GM21423 (cell line): ENCODE measurements around the gene NME4.
"Not testable (repeated sequence)": the region's sequence is repeated elsewhere in the genome, so short reads cannot be mapped to it uniquely, and the experiment has no call there.

Experiments used
- ATAC-seq: cut with Tn5 transposase; IDR thresholded peaks from one replicate; pipeline ENCODE4 v1.9.1; 2021; ENCODE audit warnings: mild to moderate bottlenecking, moderate library complexity; ENCODE audit not compliant: unreplicated experiment

Gene NME4

DNA sequence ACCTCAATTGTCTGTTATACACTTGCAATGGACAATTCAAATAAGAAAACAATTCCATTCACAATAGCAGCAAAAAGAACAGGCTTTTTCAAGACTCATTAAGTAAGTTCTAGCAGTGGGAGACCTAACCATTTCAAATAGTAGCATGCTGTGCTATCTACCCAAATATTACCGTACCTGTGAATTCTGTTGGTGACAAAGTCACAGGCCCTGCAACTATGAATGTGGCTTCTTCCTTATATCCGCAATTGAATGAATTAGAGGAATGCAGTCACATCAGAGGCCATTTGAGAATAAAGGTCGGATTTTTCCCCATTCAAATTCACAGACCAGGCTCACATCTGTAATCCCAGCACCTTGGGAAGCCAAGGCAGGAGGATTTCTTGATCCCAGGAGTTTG is 800 bp upstream of the NME4 start:
- no peak for ATAC-seq

DNA sequence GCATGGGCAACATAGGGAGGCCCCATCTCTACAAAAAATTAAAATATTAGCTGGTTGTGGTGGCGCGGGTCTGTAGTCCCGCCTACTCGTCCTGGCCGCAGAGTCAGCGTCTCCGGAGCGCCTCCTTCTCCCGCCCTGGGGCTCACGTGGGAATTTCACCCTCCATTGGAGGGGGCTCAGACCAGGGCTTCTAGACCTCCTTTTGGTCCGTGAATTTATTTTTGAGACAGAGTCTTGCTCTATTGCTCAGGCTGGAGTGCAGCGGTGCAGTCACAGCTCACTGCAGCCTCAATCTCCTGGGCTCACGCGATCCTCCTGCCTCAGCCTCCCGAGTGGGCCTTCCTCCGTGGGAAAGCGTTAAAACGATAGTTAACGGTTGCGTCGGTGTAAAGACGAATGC is 394 bp upstream of the NME4 start:
- no peak for ATAC-seq

DNA sequence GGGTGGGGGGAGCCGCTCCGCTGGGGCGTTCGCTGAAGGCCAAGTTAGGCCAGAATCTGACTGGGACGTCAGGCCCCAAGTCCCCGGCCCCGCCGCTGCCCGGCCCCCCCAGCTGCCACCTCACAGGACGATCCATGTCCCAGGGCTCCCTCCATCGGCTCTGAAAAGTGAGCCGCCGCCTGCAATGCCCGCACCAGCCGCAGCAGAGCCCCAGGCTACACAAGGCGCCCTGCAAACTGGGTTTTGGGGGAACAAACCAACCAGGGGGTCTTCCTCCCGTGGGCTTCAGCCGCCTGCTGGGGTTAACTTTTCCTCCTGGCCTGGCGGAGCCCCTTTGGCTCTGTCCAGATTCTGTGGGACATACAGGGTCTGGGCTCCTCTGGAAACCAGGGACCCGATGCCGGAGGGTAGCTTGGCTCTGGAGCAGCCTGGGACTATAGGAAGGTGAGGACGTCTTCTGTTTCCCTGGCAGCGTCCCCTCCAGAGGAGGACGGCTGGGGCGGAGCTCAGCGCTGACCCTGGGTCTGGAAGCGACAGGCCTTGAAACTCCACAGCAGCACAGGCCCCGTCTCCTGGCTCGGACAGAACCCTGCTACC is 835 bp downstream of the NME4 start:
- no peak for ATAC-seq

DNA sequence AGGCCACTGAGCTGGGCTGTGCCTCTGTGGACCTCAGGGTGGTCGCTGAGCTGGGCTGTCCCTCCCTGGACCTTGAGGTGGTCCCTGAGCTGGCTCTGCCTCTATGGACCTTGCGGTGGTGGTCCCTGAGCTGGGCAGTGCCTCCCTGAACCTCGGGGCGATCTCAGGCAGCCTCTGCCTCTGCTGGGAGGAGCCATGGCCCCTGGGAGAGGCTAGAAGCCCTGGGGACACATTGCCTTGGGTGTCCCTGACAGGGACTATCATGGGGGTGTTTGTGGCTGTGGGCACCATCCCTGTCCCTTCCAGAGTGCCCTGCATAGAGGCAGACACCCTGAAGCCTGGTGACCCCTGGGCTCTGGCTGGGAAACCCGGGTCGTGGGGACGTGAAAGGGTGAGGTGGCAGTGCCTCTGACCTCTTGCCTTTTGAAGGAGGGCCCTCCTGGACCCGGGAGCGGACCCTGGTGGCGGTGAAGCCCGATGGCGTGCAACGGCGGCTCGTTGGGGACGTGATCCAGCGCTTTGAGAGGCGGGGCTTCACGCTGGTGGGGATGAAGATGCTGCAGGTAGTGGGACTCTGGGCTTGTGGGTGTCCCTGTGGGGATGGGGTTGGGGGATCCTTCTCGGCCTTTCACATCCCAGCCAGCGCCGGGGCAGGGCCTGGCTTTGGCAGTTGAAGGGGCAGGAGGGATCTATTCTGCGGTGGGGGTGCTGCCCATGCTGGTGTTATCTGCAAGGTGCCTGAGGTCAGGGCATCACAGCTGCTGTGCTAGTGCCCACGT is 1.8 kb downstream of the NME4 start:
- no peak for ATAC-seq

DNA sequence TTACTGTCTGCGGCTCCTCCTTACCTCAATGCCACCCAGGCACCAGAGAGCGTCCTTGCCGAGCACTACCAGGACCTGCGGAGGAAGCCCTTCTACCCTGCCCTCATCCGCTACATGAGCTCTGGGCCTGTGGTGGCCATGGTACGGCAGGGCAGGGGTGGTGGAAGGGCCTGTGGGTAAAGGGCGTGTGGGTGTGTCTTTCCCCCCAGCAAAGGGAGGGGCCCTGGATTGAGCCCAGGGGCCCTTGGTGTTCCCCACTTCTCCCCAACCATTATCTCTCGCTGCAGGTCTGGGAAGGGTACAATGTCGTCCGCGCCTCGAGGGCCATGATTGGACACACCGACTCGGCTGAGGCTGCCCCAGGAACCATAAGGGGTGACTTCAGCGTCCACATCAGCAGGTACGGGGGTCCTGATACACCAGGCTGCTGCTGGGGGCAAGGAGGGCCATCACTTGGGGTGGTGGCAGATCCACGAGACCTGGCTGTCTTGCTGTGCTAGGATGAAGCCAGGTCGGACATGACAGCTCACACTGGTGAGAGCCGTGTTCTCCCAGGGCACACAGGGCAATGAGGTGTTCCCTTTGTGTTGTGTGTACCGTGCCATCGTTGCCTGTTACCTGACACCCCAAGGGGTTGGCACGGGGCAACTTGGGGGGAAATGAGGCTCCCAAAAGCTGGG is 2.5 kb downstream of the NME4 start:
- no peak for ATAC-seq

GRCh38 chr16:400061-400591 is 3.1 kb downstream of the NME4 start:
- ATAC-seq: no peak

DNA sequence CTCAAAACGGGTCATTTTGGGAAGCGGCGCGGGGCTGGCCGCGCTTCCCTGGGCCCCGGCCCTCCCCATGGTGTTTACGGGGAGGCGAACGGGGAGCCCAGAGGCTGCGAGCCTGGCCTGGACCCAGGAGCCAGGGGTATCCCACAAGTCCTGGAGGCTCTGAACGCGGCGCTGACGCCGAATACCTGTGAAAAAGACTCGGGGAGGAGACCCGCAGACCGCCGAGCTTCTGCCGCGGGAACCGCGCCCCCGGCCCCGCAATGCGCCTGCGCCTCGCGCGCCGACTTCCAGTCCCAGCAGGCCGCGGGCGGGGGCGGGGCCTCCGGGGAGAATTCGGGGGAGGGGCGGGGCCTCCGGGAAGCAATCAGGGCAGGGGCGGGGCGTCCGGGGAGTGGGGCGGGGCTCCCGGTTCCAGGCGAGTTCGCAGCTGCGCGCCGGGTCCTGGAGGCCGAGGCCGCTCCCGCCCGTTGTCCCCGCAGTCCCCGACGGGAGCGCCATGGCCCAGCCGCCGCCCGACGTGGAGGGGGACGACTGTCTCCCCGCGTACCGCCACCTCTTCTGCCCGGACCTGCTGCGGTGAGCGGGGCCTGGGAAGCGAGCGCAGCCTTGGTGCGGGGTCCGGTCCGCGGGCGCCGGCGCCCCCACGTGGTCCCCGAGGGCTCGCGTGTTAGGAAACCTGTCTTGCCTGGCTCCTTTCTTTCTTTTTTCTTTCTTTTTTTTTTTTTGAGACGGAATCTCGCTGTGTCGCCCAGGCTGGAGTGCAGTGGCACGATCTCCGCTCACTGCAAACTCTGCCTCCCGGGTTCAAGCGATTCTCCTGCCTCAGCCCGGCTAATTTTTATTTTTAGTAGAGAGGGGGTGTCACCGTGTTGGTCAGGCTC is 4.7 kb downstream of the NME4 start, which contains the start of gene DECR2:
Gene DECR2, plus strand, starts transcription at position 418 of the 881 bp plus-strand sequence. Its CDS starts 79 bp downstream, at position 497.
- peak; percentile 63 for ATAC-seq

DNA sequence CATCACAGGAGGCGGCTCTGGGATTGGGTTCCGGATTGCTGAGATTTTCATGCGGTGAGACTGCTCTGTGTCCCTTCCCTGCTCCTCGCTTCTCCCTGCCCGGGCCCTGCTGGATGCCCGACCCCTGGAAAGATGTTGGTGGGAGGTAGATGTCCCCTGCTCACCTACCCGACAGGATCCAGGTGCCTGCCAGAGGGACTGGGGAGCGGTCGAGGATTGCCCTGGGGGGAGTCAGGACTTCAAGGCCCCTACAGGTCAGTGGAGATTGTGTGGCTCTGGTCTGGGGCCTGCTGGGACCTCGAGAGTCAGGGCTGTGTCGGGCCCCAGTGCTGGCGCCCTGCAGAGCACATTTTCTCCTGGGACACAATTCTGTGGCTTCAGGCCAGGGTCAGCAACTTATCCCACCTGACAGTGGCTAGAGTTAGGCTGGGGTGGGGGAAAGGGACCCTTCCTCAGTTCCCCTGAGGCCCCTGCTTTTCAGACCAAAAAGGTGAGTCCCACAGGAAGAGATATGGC is 8.0 kb downstream of the NME4 start:
- ATAC-seq: no peak

DNA sequence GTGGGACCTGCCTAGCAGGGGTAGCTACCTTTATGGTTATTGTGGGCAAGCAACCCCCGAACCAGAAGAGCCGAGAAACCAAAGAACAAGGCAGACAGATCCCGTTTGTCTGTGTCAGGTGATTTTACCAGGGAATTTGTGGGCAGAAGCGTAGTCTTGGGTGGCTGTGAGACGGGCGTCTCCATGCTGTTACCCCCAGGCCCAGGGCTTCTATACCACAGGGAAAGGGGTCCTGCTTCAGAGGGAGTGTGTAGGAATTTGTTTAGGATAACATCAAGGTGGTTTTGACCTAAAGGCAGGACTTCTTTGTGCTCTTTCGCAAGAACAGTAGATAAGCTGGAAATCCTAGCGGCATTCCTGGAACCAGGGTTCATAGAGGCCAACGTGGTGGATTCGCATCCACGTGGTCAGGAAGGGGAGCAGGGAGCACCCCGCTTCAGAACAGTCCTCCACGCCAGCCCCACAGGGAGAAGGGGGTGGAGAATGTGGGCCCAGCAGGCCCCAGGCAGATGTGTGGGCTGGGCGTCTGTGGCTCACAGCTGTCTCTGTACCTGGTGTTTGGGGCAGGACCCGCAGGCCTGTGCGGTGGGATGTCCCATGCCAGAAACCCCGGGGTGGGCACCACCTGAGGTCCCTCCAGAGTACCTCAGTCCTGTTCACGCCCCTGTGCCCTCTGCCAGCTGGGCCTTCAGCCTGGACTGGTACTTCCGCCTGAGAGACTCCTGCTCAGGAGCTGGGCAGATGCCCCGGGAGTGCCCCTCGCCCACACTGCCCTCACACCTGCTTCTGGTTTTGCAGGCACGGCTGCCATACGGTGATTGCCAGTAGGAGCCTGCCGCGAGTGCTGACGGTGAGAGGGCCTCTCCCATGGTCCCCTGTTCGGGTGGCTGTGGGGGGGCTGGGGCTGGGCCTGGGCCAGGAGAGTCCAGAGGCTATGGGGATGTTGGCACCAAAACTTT is 8.8 kb downstream of the NME4 start:
- no peak for ATAC-seq

DNA sequence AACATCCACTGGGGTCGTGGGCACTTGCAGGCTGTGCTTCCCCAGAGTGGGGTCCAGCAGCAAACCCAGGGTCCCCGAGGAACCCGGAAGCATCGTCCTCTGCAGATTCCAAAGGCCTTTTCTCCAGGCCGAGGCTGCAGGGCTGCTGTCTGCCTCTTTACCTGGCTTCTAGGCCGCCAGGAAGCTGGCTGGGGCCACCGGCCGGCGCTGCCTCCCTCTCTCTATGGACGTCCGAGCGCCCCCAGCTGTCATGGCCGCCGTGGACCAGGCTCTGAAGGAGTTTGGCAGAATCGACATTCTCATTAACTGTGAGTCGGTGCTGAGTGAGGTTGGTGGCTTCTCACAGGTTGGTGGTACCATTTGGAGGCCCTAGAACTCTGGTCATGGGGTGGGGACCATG is 10.3 kb downstream of the NME4 start:
- ATAC-seq: no peak

DNA sequence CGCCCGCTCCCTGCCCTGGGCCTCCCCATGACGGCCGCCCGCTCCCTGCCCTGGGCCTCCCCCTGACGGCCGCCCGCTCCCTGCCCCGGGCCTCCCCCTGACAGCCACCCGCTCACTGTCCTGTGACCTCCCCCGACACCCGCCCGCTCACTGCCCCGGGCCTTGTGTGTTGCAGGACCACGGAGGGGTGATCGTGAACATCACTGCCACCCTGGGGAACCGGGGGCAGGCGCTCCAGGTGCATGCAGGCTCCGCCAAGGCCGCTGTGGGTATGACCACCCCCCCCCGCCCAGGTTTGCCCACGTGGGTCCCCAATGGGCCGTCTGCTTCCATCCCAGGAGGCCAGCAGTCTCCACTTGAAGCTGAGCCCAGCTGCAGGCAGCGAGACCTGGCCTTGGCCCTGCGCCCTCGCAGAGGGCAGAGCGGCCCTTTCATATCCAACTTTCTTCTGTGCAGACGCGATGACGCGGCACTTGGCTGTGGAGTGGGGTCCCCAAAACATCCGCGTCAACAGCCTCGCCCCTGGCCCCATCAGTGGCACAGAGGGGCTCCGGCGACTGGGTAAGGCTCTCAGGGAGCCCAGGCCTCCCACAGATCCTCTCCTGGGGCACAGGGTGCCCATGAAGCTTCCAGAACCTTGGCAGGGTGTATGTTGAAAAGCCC is 13.6 kb downstream of the NME4 start:
- no peak for ATAC-seq

DNA sequence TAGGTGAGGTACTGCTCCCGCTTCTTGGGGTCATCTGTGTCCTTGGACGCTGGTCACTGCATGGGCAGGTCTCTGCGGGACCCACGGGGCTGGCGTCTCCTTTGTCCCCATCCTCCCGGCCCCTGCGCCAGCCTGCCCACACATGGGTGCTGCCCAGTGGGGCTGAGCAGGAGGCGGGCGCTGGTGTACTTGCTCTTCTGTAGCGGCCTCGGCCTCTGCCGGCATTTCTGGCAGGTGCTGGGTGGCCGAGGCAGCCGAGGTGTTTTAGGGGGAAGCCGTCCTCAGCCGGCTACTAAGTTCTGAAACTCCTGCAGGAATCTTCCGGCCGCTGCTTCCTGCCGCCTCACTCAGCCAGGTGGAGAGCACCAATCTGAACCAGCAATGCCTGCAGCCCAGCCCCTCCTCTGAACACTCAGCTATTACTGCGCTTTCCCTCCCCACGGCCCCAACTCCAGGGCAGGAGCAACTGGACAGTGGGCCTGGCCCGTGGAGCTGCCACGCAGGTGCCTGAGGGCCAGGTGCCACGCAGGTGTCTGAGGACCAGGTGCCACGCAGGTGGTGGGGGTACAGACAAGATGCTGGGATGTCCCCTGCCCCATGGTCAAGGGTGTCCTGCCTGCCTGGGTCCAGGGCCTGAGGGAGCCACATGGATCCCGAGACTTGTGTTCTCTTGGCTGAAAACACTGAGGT is 14.7 kb downstream of the NME4 start:
- no peak for ATAC-seq

DNA sequence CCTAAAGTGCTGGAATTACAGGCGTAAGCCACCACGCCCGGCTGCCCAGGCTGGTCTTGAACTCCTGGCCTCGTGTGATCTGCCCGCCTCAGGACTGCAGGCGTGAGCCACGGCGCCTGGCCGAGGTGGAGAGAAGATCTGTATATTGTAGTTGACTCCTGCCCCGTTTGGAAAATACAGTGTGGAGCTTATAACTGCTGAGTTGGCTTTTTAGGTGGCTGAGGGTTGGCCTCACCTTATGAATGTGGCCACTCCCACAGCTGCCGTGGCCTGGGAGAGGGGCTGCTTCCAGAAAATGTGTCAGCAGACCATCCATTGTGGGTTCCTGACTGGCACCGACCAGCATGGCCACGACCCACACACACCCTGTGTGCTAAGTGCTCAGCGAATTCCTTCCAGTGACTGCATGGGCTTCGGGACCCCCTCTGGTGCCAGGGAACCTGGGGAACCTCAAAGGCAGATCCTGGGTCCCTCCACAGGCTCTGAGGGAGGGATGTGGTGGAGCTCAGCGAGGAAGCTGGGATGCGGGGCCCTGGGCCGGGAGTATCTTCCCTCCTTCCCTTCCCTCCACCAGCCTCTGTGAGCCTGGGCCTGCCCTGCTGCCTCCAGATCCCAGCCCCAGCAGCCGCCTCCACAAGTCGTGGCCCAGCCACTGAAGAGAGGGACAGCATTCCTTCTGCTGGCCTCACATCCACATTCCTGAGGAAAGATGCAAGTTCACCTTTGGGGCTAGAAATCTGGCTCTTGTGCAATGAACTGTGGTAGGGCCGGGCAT is 17.6 kb downstream of the NME4 start:
- ATAC-seq: no peak

DNA sequence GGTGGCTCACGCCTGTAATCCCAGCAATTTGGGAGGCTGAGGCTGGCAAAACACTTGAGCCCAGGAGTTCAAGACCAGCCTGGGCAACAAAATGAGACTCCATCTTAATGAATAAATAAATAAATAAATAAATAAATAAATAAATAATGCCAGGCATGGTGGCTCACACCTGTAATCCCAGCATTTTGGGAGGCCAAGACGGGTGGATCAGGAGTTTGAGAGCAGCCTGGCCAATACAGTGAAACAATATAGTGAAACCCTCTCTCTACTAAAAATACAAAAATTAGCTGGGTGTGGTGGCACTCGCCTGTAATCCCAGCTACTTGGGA is 18.1 kb downstream of the NME4 start:
- not testable (repeated sequence) for ATAC-seq

GRCh38 chr16:422179-422578 is 25.2 kb downstream of the NME4 start:
- ATAC-seq: not testable (repeated sequence)

DNA sequence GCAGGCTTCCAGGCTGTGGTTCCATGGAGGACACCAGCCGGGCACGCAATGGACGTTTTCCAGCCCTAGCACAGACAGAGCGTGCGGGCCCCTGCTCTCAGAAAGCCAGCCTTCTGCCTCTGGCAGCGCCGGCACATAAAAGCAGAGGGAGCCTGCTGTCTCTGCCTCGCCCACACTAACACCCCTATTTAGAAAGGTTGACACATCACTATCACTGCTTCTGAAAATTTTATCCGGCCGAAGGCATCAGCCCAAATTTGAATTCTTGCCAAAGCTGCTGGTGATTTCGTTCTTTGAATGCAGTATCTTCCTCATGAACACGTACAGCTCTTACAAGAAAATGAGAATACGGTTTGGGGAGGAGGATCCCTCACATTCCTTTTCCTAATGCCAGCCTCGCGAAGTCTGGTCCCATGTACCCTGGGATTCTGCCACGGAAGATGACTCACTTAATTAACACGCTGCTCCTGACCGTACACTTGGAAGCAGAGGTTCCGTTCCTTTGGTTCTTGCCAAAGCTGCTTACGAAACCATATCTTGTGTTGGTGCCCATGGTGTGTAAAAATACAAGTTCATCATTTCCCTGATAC is 27.1 kb downstream of the NME4 start:
- ATAC-seq: no peak

- ATAC-seq: no peak
These were observed 27.7 kb downstream of the NME4 start for GRCh38 chr16:424623-425081.
